T-helper 2 cell treated with Interferon-gamma antibody and Interleukin-4, amounts not matched to agents 5 μg/mL and 100 μg/mL, for 36 hours (primary cell): ENCODE data around the gene DNAJC8.

Source experiments
- DNase-seq: peaks from one replicate; pipeline ENCODE4 v3.0.0; 2021; ENCODE audit warnings: low spot score
- H3K27ac Mint-ChIP-seq: one replicate; pipeline ENCODE4 v1.8.0; 2021; ENCODE audit warnings: mild to moderate bottlenecking, mixed read lengths
- H3K27me3 Mint-ChIP-seq: one replicate; pipeline ENCODE4 v1.8.0; 2021; ENCODE audit warnings: low read depth, mixed read lengths
- H3K36me3 Mint-ChIP-seq: one replicate; pipeline ENCODE4 v1.8.0; 2021; ENCODE audit warnings: low read depth, mixed read lengths
- H3K4me1 Mint-ChIP-seq: one replicate; pipeline ENCODE4 v1.8.0; 2021; ENCODE audit warnings: low read depth, mixed read lengths
- H3K4me3 Mint-ChIP-seq: one replicate; pipeline ENCODE4 v1.8.0; 2022; ENCODE audit warnings: mild to moderate bottlenecking, moderate library complexity, mixed read lengths
- H3K9me3 Mint-ChIP-seq: one replicate; pipeline ENCODE4 v1.8.0; 2021; ENCODE audit warnings: mixed read lengths

Gene DNAJC8

GRCh38 chr1:28244549-28245251 is 11.9 kb upstream of the DNAJC8 start:
- peak overlapping the region; percentile 69 for H3K27ac Mint-ChIP-seq
- H3K36me3 Mint-ChIP-seq: no peaks in the 10 kb centered on the region
- no peaks in the 10 kb centered on the region for H3K27me3 Mint-ChIP-seq
- peaks cover 46% of the 10 kb centered on the region for H3K4me1 Mint-ChIP-seq
- no peak for DNase-seq
- H3K4me3 Mint-ChIP-seq: peak overlapping the region; percentile 44
- no peaks in the 10 kb centered on the region for H3K9me3 Mint-ChIP-seq

GRCh38 chr1:28243685-28244311 is 11.0 kb upstream of the DNAJC8 start:
- no peak for DNase-seq
- peak overlapping the region; percentile 77 for H3K27ac Mint-ChIP-seq
- H3K9me3 Mint-ChIP-seq: no peaks in the 10 kb centered on the region
- H3K36me3 Mint-ChIP-seq: no peaks in the 10 kb centered on the region
- peaks cover 37% of the 10 kb centered on the region for H3K4me1 Mint-ChIP-seq
- H3K27me3 Mint-ChIP-seq: no peaks in the 10 kb centered on the region
- H3K4me3 Mint-ChIP-seq: peak overlapping the region; percentile 55

GRCh38 chr1:28241638-28242241 is 8.9 kb upstream of the DNAJC8 start:
- DNase-seq: no peak
- Mint-ChIP-seq H3K36me3 (no peaks in the 10 kb centered on the region), H3K27me3 (no peaks in the 10 kb centered on the region), H3K4me3 (no peak overlapping the region), H3K4me1 (peaks cover 22% of the 10 kb centered on the region), H3K9me3 (no peaks in the 10 kb centered on the region), H3K27ac (no peak overlapping the region)

GRCh38 chr1:28240024-28240423 is 7.2 kb upstream of the DNAJC8 start:
- Mint-ChIP-seq H3K27ac (no peak overlapping the region), H3K27me3 (no peaks in the 10 kb centered on the region), H3K4me1 (peaks cover 18% of the 10 kb centered on the region), H3K36me3 (no peaks in the 10 kb centered on the region), H3K9me3 (no peaks in the 10 kb centered on the region), H3K4me3 (no peak overlapping the region)
- no peak for DNase-seq

- Mint-ChIP-seq H3K4me1 (peaks cover 14% of the 10 kb centered on the region), H3K27ac (no peak overlapping the region), H3K9me3 (no peaks in the 10 kb centered on the region), H3K36me3 (no peaks in the 10 kb centered on the region), H3K4me3 (no peak overlapping the region), H3K27me3 (no peaks in the 10 kb centered on the region)
- no peak for DNase-seq
Observed at GRCh38 chr1:28239004-28239403, 6.2 kb upstream of the DNAJC8 start.

GRCh38 chr1:28236656-28237322 is 4.0 kb upstream of the DNAJC8 start:
- Mint-ChIP-seq H3K27ac (no peak overlapping the region), H3K36me3 (peaks cover 6% of the 10 kb centered on the region), H3K4me3 (no peak overlapping the region), H3K9me3 (no peaks in the 10 kb centered on the region), H3K27me3 (no peaks in the 10 kb centered on the region), H3K4me1 (peaks cover 14% of the 10 kb centered on the region)
- no peak for DNase-seq

- Mint-ChIP-seq H3K27ac (no peak within 1 kb of the TSS), H3K4me1 (peaks cover 14% of the 10 kb centered on the region), H3K27me3 (no peaks in the 10 kb centered on the region), H3K9me3 (no peaks in the 10 kb centered on the region), H3K36me3 (peaks cover 6% of the 10 kb centered on the region), H3K4me3 (no peak within 1 kb of the TSS)
- DNase-seq: peak; percentile 94
Observed at GRCh38 chr1:28235755-28236655, 3.2 kb upstream of the DNAJC8 start, which contains the start of gene ATP5IF1. TSS of gene ATP5IF1 (plus strand) at chr1:28236124. CDS start at chr1:28236184, 60 bp downstream.

- H3K4me3 Mint-ChIP-seq: peak overlapping the region; percentile 18
- H3K4me1 Mint-ChIP-seq: peaks cover 19% of the 10 kb centered on the region
- peaks cover 14% of the 10 kb centered on the region for H3K36me3 Mint-ChIP-seq
- DNase-seq: no peak
- no peaks in the 10 kb centered on the region for H3K9me3 Mint-ChIP-seq
- no peaks in the 10 kb centered on the region for H3K27me3 Mint-ChIP-seq
- H3K27ac Mint-ChIP-seq: no peak overlapping the region
Observed at GRCh38 chr1:28233264-28233606, 406 bp upstream of the DNAJC8 start.

GRCh38 chr1:28229996-28230395 is 2.8 kb downstream of the DNAJC8 start:
- Mint-ChIP-seq H3K9me3 (no peaks in the 10 kb centered on the region), H3K4me1 (peaks cover 19% of the 10 kb centered on the region), H3K36me3 (peaks cover 29% of the 10 kb centered on the region), H3K27me3 (no peaks in the 10 kb centered on the region), H3K4me3 (no peak overlapping the region), H3K27ac (no peak overlapping the region)
- no peak for DNase-seq

GRCh38 chr1:28229089-28229488 is 3.7 kb downstream of the DNAJC8 start:
- Mint-ChIP-seq H3K27ac (no peak overlapping the region), H3K4me3 (no peak overlapping the region), H3K4me1 (peaks cover 17% of the 10 kb centered on the region), H3K36me3 (peaks cover 33% of the 10 kb centered on the region), H3K27me3 (no peaks in the 10 kb centered on the region), H3K9me3 (no peaks in the 10 kb centered on the region)
- DNase-seq: no peak

- DNase-seq: no peak
- H3K9me3 Mint-ChIP-seq: no peaks in the 10 kb centered on the region
- H3K27ac Mint-ChIP-seq: no peak overlapping the region
- H3K36me3 Mint-ChIP-seq: peaks cover 26% of the 10 kb centered on the region
- peaks cover 12% of the 10 kb centered on the region for H3K4me1 Mint-ChIP-seq
- H3K27me3 Mint-ChIP-seq: no peaks in the 10 kb centered on the region
- no peak overlapping the region for H3K4me3 Mint-ChIP-seq
Observed at GRCh38 chr1:28213315-28213714, 19.5 kb downstream of the DNAJC8 start.

GRCh38 chr1:28209700-28210099 is 23.1 kb downstream of the DNAJC8 start:
- DNase-seq: no peak
- Mint-ChIP-seq H3K4me3 (no peak overlapping the region), H3K27ac (no peak overlapping the region), H3K36me3 (peaks cover 36% of the 10 kb centered on the region), H3K27me3 (no peaks in the 10 kb centered on the region), H3K9me3 (no peaks in the 10 kb centered on the region), H3K4me1 (peaks cover 13% of the 10 kb centered on the region)

- DNase-seq: peak; percentile 47
- no peak overlapping the region for H3K4me3 Mint-ChIP-seq
- peaks cover 43% of the 10 kb centered on the region for H3K36me3 Mint-ChIP-seq
- no peaks in the 10 kb centered on the region for H3K27me3 Mint-ChIP-seq
- no peaks in the 10 kb centered on the region for H3K9me3 Mint-ChIP-seq
- peak overlapping the region; percentile 49 for H3K27ac Mint-ChIP-seq
- H3K4me1 Mint-ChIP-seq: peaks cover 13% of the 10 kb centered on the region
Observed at GRCh38 chr1:28208818-28209441, 23.9 kb downstream of the DNAJC8 start.
